ENCODE measurements around the gene FASTKD1.

DNA sequence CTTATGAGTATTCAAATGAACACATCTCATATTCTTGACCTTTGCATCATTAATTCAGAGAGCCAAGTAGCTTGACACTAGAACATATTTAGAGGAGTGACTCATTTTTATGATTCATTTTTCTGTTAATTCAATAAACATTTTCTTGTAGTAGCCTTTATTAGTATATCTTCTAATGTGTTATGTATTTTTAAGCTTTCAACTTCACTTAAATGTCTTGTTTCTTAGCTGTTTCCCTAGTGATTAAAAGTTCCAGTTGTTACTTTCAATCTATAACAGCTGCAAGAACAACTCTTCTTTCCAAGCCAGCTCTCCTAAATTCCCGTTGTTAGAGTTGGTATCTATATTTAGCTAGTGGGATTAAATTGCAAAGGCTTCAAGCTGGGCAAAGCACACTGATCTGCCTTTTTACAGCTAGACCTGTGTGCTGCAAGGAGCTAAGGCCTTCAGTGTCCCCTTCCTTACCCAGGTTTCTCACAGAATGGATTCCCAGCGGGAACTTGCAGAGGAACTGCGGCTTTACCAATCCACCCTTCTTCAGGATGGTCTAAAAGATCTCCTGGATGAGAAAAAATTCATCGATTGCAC lies 64.3 kb downstream of the FASTKD1 start, which contains the start of gene KLHL41:
- TF ChIP-seq, protein P1, sequence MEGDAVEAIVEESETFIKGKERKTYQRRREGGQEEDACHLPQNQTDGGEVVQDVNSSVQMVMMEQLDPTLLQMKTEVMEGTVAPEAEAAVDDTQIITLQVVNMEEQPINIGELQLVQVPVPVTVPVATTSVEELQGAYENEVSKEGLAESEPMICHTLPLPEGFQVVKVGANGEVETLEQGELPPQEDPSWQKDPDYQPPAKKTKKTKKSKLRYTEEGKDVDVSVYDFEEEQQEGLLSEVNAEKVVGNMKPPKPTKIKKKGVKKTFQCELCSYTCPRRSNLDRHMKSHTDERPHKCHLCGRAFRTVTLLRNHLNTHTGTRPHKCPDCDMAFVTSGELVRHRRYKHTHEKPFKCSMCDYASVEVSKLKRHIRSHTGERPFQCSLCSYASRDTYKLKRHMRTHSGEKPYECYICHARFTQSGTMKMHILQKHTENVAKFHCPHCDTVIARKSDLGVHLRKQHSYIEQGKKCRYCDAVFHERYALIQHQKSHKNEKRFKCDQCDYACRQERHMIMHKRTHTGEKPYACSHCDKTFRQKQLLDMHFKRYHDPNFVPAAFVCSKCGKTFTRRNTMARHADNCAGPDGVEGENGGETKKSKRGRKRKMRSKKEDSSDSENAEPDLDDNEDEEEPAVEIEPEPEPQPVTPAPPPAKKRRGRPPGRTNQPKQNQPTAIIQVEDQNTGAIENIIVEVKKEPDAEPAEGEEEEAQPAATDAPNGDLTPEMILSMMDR (IDR thresholded peaks at IDR 0.05), result no peak
- TF ChIP-seq EZH2 (IDR thresholded peaks at IDR 0.05; ENCODE audit: borderline replicate concordance, insufficient read depth, low read depth, low read length, poor library complexity, severe bottlenecking), result no peak

Data from B cell (primary cell).